Measurements from ENCODE around the gene PPM1E. TPM values are rescaled to one million over a fixed set of nuclear protein-coding genes. Genes with fewer than 3 reads are reported as not detected.

Gene PPM1E
- total and polyA plus RNA-seq, 2 of the 8 experiments (the other 6 are each of a cell fraction or from before 2014, with no cell fraction given) = 5.0 to 10.4 TPM

DNA sequence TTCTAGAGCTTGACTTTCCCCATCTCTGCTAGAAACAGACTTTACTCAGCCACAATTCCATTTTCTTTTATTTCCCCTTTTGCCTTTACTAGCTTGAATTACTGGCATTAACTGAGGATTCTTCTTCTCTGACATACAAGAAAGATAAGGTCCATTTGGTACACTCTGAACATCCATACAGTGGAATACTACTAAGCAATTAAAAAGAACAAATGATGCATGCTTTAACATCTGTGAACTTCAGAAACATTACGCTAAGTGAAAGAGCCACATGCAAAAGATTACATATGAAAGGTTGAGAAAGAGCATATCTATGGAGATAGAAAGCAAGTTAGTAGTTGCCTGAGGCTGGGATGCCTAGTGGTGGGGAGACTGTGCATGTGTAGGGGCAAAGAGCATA, 130.9 kb downstream of the PPM1E start:
- no peaks in the 10 kb centered on the region; a peak in 1 of 4 replicates for H3K9me3 ChIP-seq (ENCODE audit: insufficient read depth in 2 of 2, low read depth in 1 of 2, low read length in 1 of 2)
- H3K23me2 ChIP-seq (ENCODE audit: low read depth, low read length) = no peaks in the 10 kb centered on the region; the same call in 1 of the 2 replicates
- no peak overlapping the region for H2AK5ac ChIP-seq (ENCODE audit: low read depth, low read length)
- no peak overlapping the region for H3K4me3 ChIP-seq (ENCODE audit: extremely low read depth in 1 of 4, insufficient read depth in 2 of 4, low read depth in 3 of 4, low read length in 4 of 4)
- H2BK120ac ChIP-seq (replicated peaks; ENCODE audit: low read depth, low read length) = no peak overlapping the region
- H3K4me1 ChIP-seq (replicated peaks in 1 of 4; ENCODE audit: control insufficient read depth in 3 of 4, insufficient read depth in 4 of 4, low read length in 3 of 4) = no peaks in the 10 kb centered on the region
- H4K8ac ChIP-seq (ENCODE audit: extremely low read depth, insufficient read depth, low read length) = no peak overlapping the region
- H2BK15ac ChIP-seq (ENCODE audit: low read length) = no peak overlapping the region
- H3K23ac ChIP-seq (ENCODE audit: insufficient read length) = no peak overlapping the region
- H2BK12ac ChIP-seq (ENCODE audit: low read depth, low read length) = no peak overlapping the region
- no peak overlapping the region for H2BK5ac ChIP-seq (ENCODE audit: low read depth, low read length)
- no peak overlapping the region for H3K18ac ChIP-seq (ENCODE audit: extremely low read depth, low read length)
- DNase-seq (ENCODE audit: low read depth in 1 of 2, low spot score in 2 of 2) (no peak), FAIRE-seq (no peak)
- no peak overlapping the region for H2BK20ac ChIP-seq (ENCODE audit: low read length)
- H4K91ac ChIP-seq (replicated peaks; ENCODE audit: insufficient read length, low read length) = no peak overlapping the region
- H3K56ac ChIP-seq (replicated peaks; ENCODE audit: insufficient read length, low read depth, low read length) = no peak overlapping the region
- H4K5ac ChIP-seq (ENCODE audit: insufficient read length, low read depth, low read length) = no peak overlapping the region
- no peak overlapping the region for H3K27ac ChIP-seq (ENCODE audit: low read depth, low read length)
- ChIA-PET CTCF (ENCODE audit: partially characterized antibody) (interaction anchor here (1.3 to 1.8 kb wide), 3 partner anchors 10 to 308 kb away, joined by 3 to 4 read pairs (median 4); no protein-coding TSS in a partner anchor), POLR2A (ENCODE audit: partially characterized antibody) (interaction anchor here (1.4 kb wide), 1 partner anchor 11 kb away, joined by 4 read pairs; no protein-coding TSS in a partner anchor)
- WGBS, 2 experiments (ENCODE audit: extremely low coverage in 1 of 2, insufficient coverage in 1 of 2, insufficient read length in 1 of 2, insufficient replicate concordance in 2 of 2, low coverage in 1 of 2, low lambda C conversion rate in 2 of 2, missing lambda C conversion rate in 1 of 2) = 85% methylated on average over 1 of the region's 1 CpG; no CpG with 5 or more reads in 1 of the 2 experiments
- no peaks in the 10 kb centered on the region for H3K27me3 ChIP-seq (replicated peaks in 1 of 4; ENCODE audit: control insufficient read depth in 3 of 4, extremely low read depth in 1 of 4, insufficient read depth in 3 of 4, low read length in 3 of 4)
- no peak overlapping the region for H3K4ac ChIP-seq (replicated peaks; ENCODE audit: insufficient read length, low read depth, low read length)
- no peak overlapping the region for H2AFZ ChIP-seq (ENCODE audit: low read length)
- no peaks in the 10 kb centered on the region for H3K36me3 ChIP-seq (ENCODE audit: control insufficient read depth in 2 of 4, insufficient read depth in 4 of 4, low read length in 3 of 4)
- H3K4me2 ChIP-seq (ENCODE audit: insufficient read depth in 1 of 2, low read depth in 2 of 2, low read length in 2 of 2) = no peak overlapping the region
- no peak overlapping the region for H3K14ac ChIP-seq (ENCODE audit: insufficient read length)
- no peaks in the 10 kb centered on the region for H4K20me1 ChIP-seq (replicated peaks in 1 of 2; ENCODE audit: control insufficient read depth in 1 of 2, insufficient read depth in 2 of 2, low read length in 2 of 2)
- no peaks in the 10 kb centered on the region for H3K79me1 ChIP-seq (ENCODE audit: low read depth, low read length)
- H3K79me2 ChIP-seq (ENCODE audit: control insufficient read depth in 1 of 2, insufficient read depth in 2 of 2, low read length in 2 of 2) = no peaks in the 10 kb centered on the region
- H3K9ac ChIP-seq (replicated peaks in 1 of 4; ENCODE audit: extremely low read depth in 1 of 4, low read depth in 3 of 4, low read length in 3 of 4) = no peak overlapping the region
- no peak for TF ChIP-seq KDM4A (IDR thresholded peaks at IDR 0.05; ENCODE audit: low read depth, low read length, severe bottlenecking)
- TF ChIP-seq EP300 (IDR thresholded peaks at IDR 0.05; ENCODE audit: borderline replicate concordance in 1 of 2, low read depth in 2 of 2, low read length in 2 of 2) = no peak
- no peak for TF ChIP-seq FOSL1 (IDR thresholded peaks at IDR 0.05; ENCODE audit: insufficient read depth, low read depth, low read length)
- TF ChIP-seq TEAD4 (IDR thresholded peaks at IDR 0.05; ENCODE audit: low read depth, low read length) = no peak
- no peak for TF ChIP-seq GTF2F1 (IDR thresholded peaks at IDR 0.05; ENCODE audit: borderline replicate concordance, low read depth, low read length)
- no peak for TF ChIP-seq HDAC2 (IDR thresholded peaks at IDR 0.05; ENCODE audit: borderline replicate concordance in 1 of 2, low read depth in 2 of 2, low read length in 2 of 2)
- TF ChIP-seq TAF7 (optimal IDR thresholded peaks at IDR 0.05; ENCODE audit: borderline replicate concordance, low read depth, low read length) = no peak
- no peak for TF ChIP-seq BCL11A (IDR thresholded peaks at IDR 0.05; ENCODE audit: low read depth in 2 of 2, low read length in 2 of 2)
- TF ChIP-seq, protein P1, sequence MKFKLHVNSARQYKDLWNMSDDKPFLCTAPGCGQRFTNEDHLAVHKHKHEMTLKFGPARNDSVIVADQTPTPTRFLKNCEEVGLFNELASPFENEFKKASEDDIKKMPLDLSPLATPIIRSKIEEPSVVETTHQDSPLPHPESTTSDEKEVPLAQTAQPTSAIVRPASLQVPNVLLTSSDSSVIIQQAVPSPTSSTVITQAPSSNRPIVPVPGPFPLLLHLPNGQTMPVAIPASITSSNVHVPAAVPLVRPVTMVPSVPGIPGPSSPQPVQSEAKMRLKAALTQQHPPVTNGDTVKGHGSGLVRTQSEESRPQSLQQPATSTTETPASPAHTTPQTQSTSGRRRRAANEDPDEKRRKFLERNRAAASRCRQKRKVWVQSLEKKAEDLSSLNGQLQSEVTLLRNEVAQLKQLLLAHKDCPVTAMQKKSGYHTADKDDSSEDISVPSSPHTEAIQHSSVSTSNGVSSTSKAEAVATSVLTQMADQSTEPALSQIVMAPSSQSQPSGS (IDR thresholded peaks at IDR 0.05; ENCODE audit: low read length) = no peak
- no peak for TF ChIP-seq POLR2AphosphoS5 (IDR thresholded peaks at IDR 0.05; ENCODE audit: low read depth, low read length)
- TF ChIP-seq HDAC6 (IDR thresholded peaks at IDR 0.05; ENCODE audit: low read depth, low read length) = no peak
- TF ChIP-seq YY1 (IDR thresholded peaks at IDR 0.05; ENCODE audit: low read depth, low read length) = no peak

Data from H1 (cell line).